ENCODE data around the gene ZNF664. TPM values are rescaled to one million over a fixed set of nuclear protein-coding genes. Genes with fewer than 3 reads are reported as not detected.

ZNF664 gene
- total RNA-seq, 1 experiment from 2014 or later, result 124 TPM

GRCh38 chr12:123950476-123951349 is 22.3 kb upstream of the ZNF664 start:
- no peaks in the 10 kb centered on the region for H3K4me1 ChIP-seq (ENCODE audit: control insufficient read depth in 1 of 2, insufficient read depth in 2 of 2, low read length in 2 of 2)
- ATAC-seq (no peak), DNase-seq (ENCODE audit: low read depth, low spot score) (no peak)
- H3K79me2 ChIP-seq (ENCODE audit: insufficient read depth, low read length), result no peaks in the 10 kb centered on the region
- no peak overlapping the region for H3K9ac ChIP-seq (ENCODE audit: low read length)
- ChIA-PET CTCF (no interaction called here), RAD21 (ENCODE audit: low non-redundant PET in 1 of 2, low total read pairs in 2 of 2, uncharacterized antibody in 2 of 2, unreplicated experiment in 2 of 2) (no interaction called here), POLR2A (no interaction called here)
- intact Hi-C loops (cut with micrococcal nuclease), result no loop called here
- H3K4me2 ChIP-seq (ENCODE audit: low read length), result no peak overlapping the region
- BruUV-seq (replicated peaks), result no TSS peak
- H3K9me3 ChIP-seq (ENCODE audit: control insufficient read depth in 1 of 2, insufficient read depth in 1 of 2, low read depth in 1 of 2, low read length in 2 of 2), result no peaks in the 10 kb centered on the region
- H2AFZ ChIP-seq (ENCODE audit: low read depth, low read length, poor library complexity, severe bottlenecking), result no peak overlapping the region
- no peaks in the 10 kb centered on the region for H3K27me3 ChIP-seq (ENCODE audit: insufficient read depth, low read length)
- no peak overlapping the region for H3K27ac ChIP-seq (ENCODE audit: low read depth, low read length)
- no peaks in the 10 kb centered on the region for H3K36me3 ChIP-seq (ENCODE audit: control insufficient read depth in 1 of 2, insufficient read depth in 2 of 2, low read length in 2 of 2)
- no peaks in the 10 kb centered on the region for H3K9me2 ChIP-seq (ENCODE audit: insufficient read depth)
- no peak overlapping the region for H3K4me3 ChIP-seq (replicated peaks in 1 of 2; ENCODE audit: low read depth in 1 of 2, low read length in 2 of 2)
- H4K20me1 ChIP-seq (ENCODE audit: insufficient read depth), result no peaks in the 10 kb centered on the region
- TF ChIP-seq ELF1 (IDR thresholded peaks at IDR 0.05; ENCODE audit: borderline replicate concordance, low read depth), result no peak
- TF ChIP-seq JUND (IDR thresholded peaks at IDR 0.05), result no peak
- no peak for TF ChIP-seq REST (IDR thresholded peaks at IDR 0.05; ENCODE audit: low read depth)
- no peak for TF ChIP-seq YY1 (IDR thresholded peaks at IDR 0.05; ENCODE audit: extremely low read depth, insufficient replicate concordance, low read depth, low read length)
- no peak for TF ChIP-seq SIN3A (IDR thresholded peaks at IDR 0.05; ENCODE audit: low read depth)
- TF ChIP-seq SRF (IDR thresholded peaks at IDR 0.05; ENCODE audit: low read depth), result no peak
- no peak for TF ChIP-seq CEBPB (IDR thresholded peaks at IDR 0.05; ENCODE audit: low read depth)
- TF ChIP-seq ZNF274 (IDR thresholded peaks at IDR 0.05; ENCODE audit: low read depth, low read length), result no peak

Measured in HCT116 (cell line).